T-helper 2 cell treated with Interferon-gamma antibody and Interleukin-4, amounts not matched to agents 5 μg/mL and 100 μg/mL, for 36 hours (primary cell): Measurements from ENCODE around the gene CCNY.
"Not testable (repeated sequence)": the region's sequence is repeated elsewhere in the genome, so short reads cannot be mapped to it uniquely, and the experiment has no call there.

Experiments used
- DNase-seq: peaks from one replicate; pipeline ENCODE4 v3.0.0; 2021; ENCODE audit warnings: low spot score
- H3K27ac Mint-ChIP-seq: one replicate; pipeline ENCODE4 v1.8.0; 2021; ENCODE audit warnings: mild to moderate bottlenecking, mixed read lengths
- H3K27me3 Mint-ChIP-seq: one replicate; pipeline ENCODE4 v1.8.0; 2021; ENCODE audit warnings: low read depth, mixed read lengths
- H3K36me3 Mint-ChIP-seq: one replicate; pipeline ENCODE4 v1.8.0; 2021; ENCODE audit warnings: low read depth, mixed read lengths
- H3K4me1 Mint-ChIP-seq: one replicate; pipeline ENCODE4 v1.8.0; 2021; ENCODE audit warnings: low read depth, mixed read lengths
- H3K4me3 Mint-ChIP-seq: one replicate; pipeline ENCODE4 v1.8.0; 2022; ENCODE audit warnings: mild to moderate bottlenecking, moderate library complexity, mixed read lengths
- H3K9me3 Mint-ChIP-seq: one replicate; pipeline ENCODE4 v1.8.0; 2021; ENCODE audit warnings: mixed read lengths

The CCNY gene

DNA sequence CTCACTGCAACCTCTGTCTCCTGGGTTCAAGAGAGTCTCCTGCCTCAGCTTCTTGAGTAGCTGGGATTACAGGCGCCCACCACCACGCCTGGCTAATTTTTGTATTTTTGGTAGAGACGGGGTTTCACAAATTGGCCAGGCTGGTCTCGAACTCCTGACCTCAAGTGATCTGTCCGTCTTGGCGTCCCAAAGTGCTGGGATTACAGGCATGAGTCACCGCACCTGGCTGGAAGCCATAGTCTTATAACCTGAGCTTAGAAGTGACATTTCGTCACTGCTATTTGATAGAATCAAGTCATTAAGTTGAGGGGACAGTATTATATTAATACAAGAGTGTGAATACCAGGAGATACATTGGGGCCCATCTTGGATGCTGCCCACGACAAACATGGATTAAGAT is 17.9 kb downstream of the CCNY start:
- DNase-seq, H3K36me3 Mint-ChIP-seq, H3K27ac Mint-ChIP-seq, H3K27me3 Mint-ChIP-seq, H3K4me3 Mint-ChIP-seq, H3K9me3 Mint-ChIP-seq: not testable (repeated sequence)
- peaks cover 57% of the 10 kb centered on the region for H3K4me1 Mint-ChIP-seq

DNA sequence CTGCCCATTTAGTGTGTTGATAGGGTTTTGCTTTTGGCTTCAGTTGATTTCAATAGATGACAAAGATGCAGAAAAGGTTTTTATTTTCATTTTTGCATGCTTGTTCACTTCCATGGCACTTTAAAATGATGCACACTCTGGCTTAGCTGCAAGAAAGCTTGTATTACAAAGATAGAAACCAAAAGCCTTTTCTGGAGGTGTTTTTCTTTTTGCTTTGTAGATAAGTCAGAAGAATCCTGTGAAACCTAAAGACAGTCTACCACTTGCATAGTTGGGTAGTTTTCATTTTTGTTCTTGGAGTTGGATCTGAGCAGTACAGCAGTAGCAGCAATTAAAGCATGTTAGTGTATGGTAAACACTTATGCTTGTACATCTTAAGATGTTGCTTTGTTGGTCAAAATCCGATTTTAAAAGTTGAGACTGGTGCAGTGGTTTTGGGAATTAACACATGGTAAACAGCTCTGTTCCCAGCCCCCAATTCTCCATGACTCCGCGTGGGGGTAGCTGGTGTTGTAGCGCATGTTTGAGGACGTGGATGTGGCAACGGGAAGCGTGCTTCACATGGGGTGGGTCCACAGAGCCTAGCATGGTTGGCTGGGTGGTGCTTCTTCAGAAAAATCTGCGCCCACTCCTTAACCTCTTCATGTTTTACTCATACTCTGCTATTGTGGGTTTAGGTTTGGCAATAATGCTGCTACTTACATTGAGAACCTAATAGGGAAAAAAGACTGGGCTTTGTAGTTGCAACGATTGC is 19.8 kb downstream of the CCNY start:
- Mint-ChIP-seq H3K36me3 (peaks cover 6% of the 10 kb centered on the region), H3K9me3 (no peaks in the 10 kb centered on the region), H3K4me1 (peaks cover 49% of the 10 kb centered on the region), H3K4me3 (peak overlapping the region; percentile 80), H3K27ac (peak overlapping the region; percentile 92), H3K27me3 (no peaks in the 10 kb centered on the region)
- DNase-seq: peak; percentile 54

GRCh38 chr10:35356725-35357092 is 20.4 kb downstream of the CCNY start:
- peaks cover 48% of the 10 kb centered on the region for H3K4me1 Mint-ChIP-seq
- peak; percentile 32 for DNase-seq
- peak overlapping the region; percentile 92 for H3K27ac Mint-ChIP-seq
- H3K9me3 Mint-ChIP-seq: no peaks in the 10 kb centered on the region
- H3K4me3 Mint-ChIP-seq: peak overlapping the region; percentile 80
- H3K36me3 Mint-ChIP-seq: peaks cover 6% of the 10 kb centered on the region
- no peaks in the 10 kb centered on the region for H3K27me3 Mint-ChIP-seq

DNA sequence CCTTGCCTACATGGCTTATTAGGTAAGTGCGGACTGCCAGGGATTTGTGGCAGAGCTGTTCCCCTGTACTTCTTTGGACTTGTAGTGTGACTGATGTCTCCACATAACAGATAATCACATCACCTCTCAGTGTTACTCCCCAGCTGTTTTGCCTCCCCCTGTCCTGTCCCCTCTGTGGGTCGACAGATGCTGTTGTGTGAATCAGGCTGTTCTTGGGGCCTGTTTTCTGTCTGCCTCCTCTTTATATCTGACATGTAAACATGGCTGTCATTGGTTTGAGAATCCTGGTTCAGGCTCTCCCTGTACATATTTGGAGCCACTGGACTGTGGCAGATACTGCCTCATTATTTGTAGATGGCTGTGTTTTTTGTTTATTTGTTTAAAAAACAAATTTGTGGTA is 22.7 kb downstream of the CCNY start:
- Mint-ChIP-seq H3K27ac (no peak overlapping the region), H3K4me1 (peaks cover 29% of the 10 kb centered on the region), H3K4me3 (no peak overlapping the region), H3K36me3 (peaks cover 6% of the 10 kb centered on the region), H3K9me3 (no peaks in the 10 kb centered on the region), H3K27me3 (no peaks in the 10 kb centered on the region)
- no peak for DNase-seq

- DNase-seq: no peak
- H3K9me3 Mint-ChIP-seq: no peaks in the 10 kb centered on the region
- peaks cover 25% of the 10 kb centered on the region for H3K4me1 Mint-ChIP-seq
- H3K27ac Mint-ChIP-seq: no peak overlapping the region
- no peak overlapping the region for H3K4me3 Mint-ChIP-seq
- H3K27me3 Mint-ChIP-seq: no peaks in the 10 kb centered on the region
- peaks cover 6% of the 10 kb centered on the region for H3K36me3 Mint-ChIP-seq
Measured at GRCh38 chr10:35359873-35360272, 23.6 kb downstream of the CCNY start.

DNA sequence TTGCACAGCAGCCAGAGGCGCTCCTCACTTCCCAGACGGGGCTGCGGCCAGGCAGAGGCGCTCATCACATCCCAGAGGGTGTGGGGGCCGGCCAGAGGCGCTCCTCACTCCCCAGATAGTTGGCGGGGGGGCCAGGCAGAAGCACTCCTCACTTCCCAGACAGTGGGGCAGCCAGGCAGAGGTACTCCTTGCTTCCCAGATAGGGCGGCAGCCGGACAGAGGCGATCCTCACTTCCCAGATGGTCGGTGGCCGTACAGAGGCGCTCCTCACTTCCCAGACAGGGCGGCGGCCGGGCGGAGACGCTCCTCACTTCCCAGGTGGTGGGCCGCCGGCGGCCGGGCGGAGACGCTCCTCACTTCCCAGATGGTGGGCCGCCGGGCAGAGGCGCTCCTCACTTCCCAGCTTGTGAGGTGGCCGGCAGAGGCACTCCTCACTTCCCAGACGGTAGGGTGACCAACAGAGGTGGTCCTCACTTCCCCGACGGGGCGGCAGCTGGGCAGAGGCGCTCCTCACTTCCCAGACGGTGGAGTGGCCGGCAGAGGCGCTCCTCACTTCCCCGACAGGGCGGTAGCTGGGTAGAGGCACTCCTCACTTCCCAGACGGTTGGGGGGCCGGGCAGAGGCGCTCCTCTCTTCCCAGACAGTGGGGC is 26.5 kb downstream of the CCNY start:
- no peak for DNase-seq
- Mint-ChIP-seq H3K36me3 (peaks cover 5% of the 10 kb centered on the region), H3K4me3 (no peak overlapping the region), H3K27me3 (no peaks in the 10 kb centered on the region), H3K27ac (no peak overlapping the region), H3K4me1 (peaks cover 5% of the 10 kb centered on the region), H3K9me3 (no peaks in the 10 kb centered on the region)

- peaks cover 11% of the 10 kb centered on the region for H3K4me1 Mint-ChIP-seq
Measured at GRCh38 chr10:35363587-35363986, 27.3 kb downstream of the CCNY start.

DNA sequence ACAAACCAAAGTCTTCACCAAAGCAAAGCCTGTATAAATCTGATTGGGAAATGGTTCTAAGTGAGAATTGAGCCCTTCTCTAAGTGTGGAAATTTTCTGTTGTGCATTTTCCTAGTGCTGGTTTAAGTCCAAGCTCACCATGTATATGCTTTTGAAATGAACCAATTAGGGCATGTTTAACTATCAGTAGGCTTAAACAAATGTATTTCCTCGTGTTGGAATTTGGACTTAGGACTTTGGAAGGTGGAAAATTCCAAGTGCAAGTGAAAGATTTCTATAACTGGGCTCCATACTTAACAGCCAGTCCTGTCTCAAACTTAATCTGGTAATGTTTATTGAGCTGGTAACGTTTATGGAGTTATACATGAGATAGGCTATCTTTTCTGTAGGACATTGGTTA is 28.5 kb downstream of the CCNY start:
- H3K4me1 Mint-ChIP-seq: peaks cover 15% of the 10 kb centered on the region
- H3K27me3 Mint-ChIP-seq: no peaks in the 10 kb centered on the region
- H3K4me3 Mint-ChIP-seq: no peak overlapping the region
- H3K27ac Mint-ChIP-seq: no peak overlapping the region
- H3K36me3 Mint-ChIP-seq: peaks cover 1% of the 10 kb centered on the region
- no peak for DNase-seq
- no peaks in the 10 kb centered on the region for H3K9me3 Mint-ChIP-seq

More at GRCh38 chr10:35363587-35363986, 27.3 kb downstream of the CCNY start:
- H3K27me3 Mint-ChIP-seq: no peaks in the 10 kb centered on the region
- H3K36me3 Mint-ChIP-seq: peaks cover 5% of the 10 kb centered on the region
- peak overlapping the region; percentile 10 for H3K27ac Mint-ChIP-seq
- no peaks in the 10 kb centered on the region for H3K9me3 Mint-ChIP-seq
- no peak overlapping the region for H3K4me3 Mint-ChIP-seq
- no peak for DNase-seq

- Mint-ChIP-seq H3K27me3 (no peaks in the 10 kb centered on the region), H3K36me3 (no peaks in the 10 kb centered on the region), H3K4me1 (peaks cover 15% of the 10 kb centered on the region), H3K27ac (no peak overlapping the region), H3K9me3 (no peaks in the 10 kb centered on the region), H3K4me3 (no peak overlapping the region)
- no peak for DNase-seq
Measured at GRCh38 chr10:35365994-35366393, 29.7 kb downstream of the CCNY start.

GRCh38 chr10:35367107-35367859 is 31.0 kb downstream of the CCNY start:
- no peak for DNase-seq
- Mint-ChIP-seq H3K27ac (no peak overlapping the region), H3K4me3 (no peak overlapping the region), H3K36me3 (no peaks in the 10 kb centered on the region), H3K9me3 (no peaks in the 10 kb centered on the region), H3K4me1 (peaks cover 25% of the 10 kb centered on the region), H3K27me3 (no peaks in the 10 kb centered on the region)

GRCh38 chr10:35367982-35368381 is 31.7 kb downstream of the CCNY start:
- H3K9me3 Mint-ChIP-seq: no peaks in the 10 kb centered on the region

GRCh38 chr10:35368485-35369048 is 32.3 kb downstream of the CCNY start:
- Mint-ChIP-seq H3K4me3 (no peak overlapping the region), H3K9me3 (no peaks in the 10 kb centered on the region), H3K36me3 (no peaks in the 10 kb centered on the region), H3K27ac (no peak overlapping the region), H3K27me3 (no peaks in the 10 kb centered on the region), H3K4me1 (peaks cover 28% of the 10 kb centered on the region)
- no peak for DNase-seq

More at GRCh38 chr10:35367982-35368381, 31.7 kb downstream of the CCNY start:
- Mint-ChIP-seq H3K27ac (no peak overlapping the region), H3K4me3 (no peak overlapping the region), H3K27me3 (no peaks in the 10 kb centered on the region), H3K36me3 (no peaks in the 10 kb centered on the region), H3K4me1 (peaks cover 28% of the 10 kb centered on the region)
- DNase-seq: no peak

GRCh38 chr10:35369049-35369611 is 32.8 kb downstream of the CCNY start:
- no peak overlapping the region for H3K4me3 Mint-ChIP-seq
- H3K36me3 Mint-ChIP-seq: no peaks in the 10 kb centered on the region
- peaks cover 26% of the 10 kb centered on the region for H3K4me1 Mint-ChIP-seq
- H3K9me3 Mint-ChIP-seq: no peaks in the 10 kb centered on the region
- no peak for DNase-seq
- no peak overlapping the region for H3K27ac Mint-ChIP-seq
- H3K27me3 Mint-ChIP-seq: no peaks in the 10 kb centered on the region

- H3K9me3 Mint-ChIP-seq: no peaks in the 10 kb centered on the region
- no peaks in the 10 kb centered on the region for H3K27me3 Mint-ChIP-seq
- no peak overlapping the region for H3K4me3 Mint-ChIP-seq
- no peak overlapping the region for H3K27ac Mint-ChIP-seq
- H3K4me1 Mint-ChIP-seq: peaks cover 40% of the 10 kb centered on the region
- H3K36me3 Mint-ChIP-seq: no peaks in the 10 kb centered on the region
- no peak for DNase-seq
Measured at GRCh38 chr10:35371731-35372130, 35.4 kb downstream of the CCNY start.
